ENCODE data around the gene CKAP4. TPM values are rescaled to one million over a fixed set of nuclear protein-coding genes. Genes with fewer than 3 reads are reported as not detected.

CKAP4 gene
- total and polyA plus RNA-seq, 2 donors (not counting 3 experiments of a cell fraction or from before 2014, with no cell fraction given): 117 to 223 TPM

DNA sequence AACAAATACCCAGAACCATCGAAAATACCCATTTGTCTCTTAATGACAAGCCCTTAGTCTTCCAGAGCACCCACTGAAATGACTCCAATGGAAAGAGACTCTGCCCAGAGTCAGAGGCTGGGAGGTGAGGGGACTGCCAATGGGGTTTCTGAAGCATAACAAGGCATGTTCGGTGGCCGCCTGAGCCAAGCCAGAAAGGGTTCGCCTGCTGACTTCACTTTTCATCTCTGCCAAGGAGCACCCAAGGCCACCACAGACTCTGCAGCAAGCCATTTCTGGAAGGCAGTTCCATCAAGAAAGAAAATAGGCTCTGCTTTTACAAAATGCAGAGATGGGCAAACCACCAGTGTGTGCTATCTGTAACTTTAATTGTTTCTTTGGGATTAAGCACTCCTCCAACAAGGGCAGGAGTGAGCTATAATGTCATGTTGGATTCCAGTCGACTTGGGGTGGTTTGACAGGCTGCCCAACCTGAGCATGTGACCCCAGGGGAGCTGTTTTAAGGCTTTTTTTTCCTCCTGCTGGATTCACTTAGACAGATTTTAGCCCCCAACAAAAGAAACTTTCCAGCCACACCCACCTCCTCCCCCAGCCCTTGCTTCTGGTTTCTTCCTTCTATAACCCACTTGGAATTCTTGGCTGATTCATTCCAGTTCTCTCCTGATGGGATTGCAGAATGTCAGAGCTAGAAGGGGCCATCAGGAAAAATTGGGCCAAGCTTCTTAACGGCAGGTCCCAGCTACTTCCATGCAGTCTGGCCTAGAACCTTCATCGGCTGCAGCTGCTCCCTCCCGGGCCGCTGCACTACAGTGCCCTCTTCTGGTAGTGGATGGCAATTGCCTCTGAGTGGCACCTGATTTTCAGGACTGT lies 24.1 kb downstream of the CKAP4 start:
- peak; percentile 82 for FAIRE-seq
- intact Hi-C loops (cut with micrococcal nuclease) (loop anchor here (1.0 to 5.0 kb wide), 4 partner anchors 87 to 803 kb away; no protein-coding TSS in a partner anchor), dilution Hi-C loops (cut with MboI; ENCODE audit: extremely low pct_ligation_motif_present, low sequenced_read_pairs) (no loop called here)
- Histone ChIP-seq H3K9ac (replicated peaks; ENCODE audit: extremely low read depth, insufficient read depth, low read length) (no peak overlapping the region), H3K79me2 (ENCODE audit: control insufficient read depth, insufficient read depth, low read length) (no peaks in the 10 kb centered on the region), H3K4me3 (replicated peaks in 1 of 3; ENCODE audit: insufficient read depth in 1 of 3, low read depth in 1 of 3, low read length in 3 of 3) (no peak overlapping the region), H4K20me1 (replicated peaks; ENCODE audit: control insufficient read depth, extremely low read depth, insufficient read depth, low read length) (no peaks in the 10 kb centered on the region), H2AFZ (ENCODE audit: low read depth, low read length) (no peak overlapping the region), H3K36me3 (ENCODE audit: control insufficient read depth in 2 of 2, extremely low read depth in 1 of 2, insufficient read depth in 2 of 2, low read length in 2 of 2) (no peaks in the 10 kb centered on the region), H3K9me1 (replicated peaks; ENCODE audit: control insufficient read depth, extremely low read depth, insufficient read depth, low read length) (no peaks in the 10 kb centered on the region), H3K9me3 (replicated peaks; ENCODE audit: control insufficient read depth, insufficient read depth, low read length) (no peaks in the 10 kb centered on the region), H3K27ac (ENCODE audit: insufficient read depth, low read depth, low read length) (no peak overlapping the region), H3K4me2 (ENCODE audit: insufficient read depth, low read length) (no peak overlapping the region), H3K4me1 (ENCODE audit: control insufficient read depth, extremely low read depth, insufficient read depth, low read length) (no peaks in the 10 kb centered on the region), H3K27me3 (ENCODE audit: control insufficient read depth in 2 of 2, insufficient read depth in 2 of 2, low read length in 2 of 2) (peaks cover 9 to 13% of the 10 kb centered on the region in 2 experiments)
- DNase-seq (ENCODE audit: low read depth, low spot score): peak; percentile 75
- CTCF ChIA-PET: interaction anchor here (0.5 to 2.4 kb wide), 52 partner anchors 8 to 989 kb away, joined by 3 to 47 read pairs (median 4); partner anchors contain the start of gene POLR3B
- TF ChIP-seq, protein P1, sequence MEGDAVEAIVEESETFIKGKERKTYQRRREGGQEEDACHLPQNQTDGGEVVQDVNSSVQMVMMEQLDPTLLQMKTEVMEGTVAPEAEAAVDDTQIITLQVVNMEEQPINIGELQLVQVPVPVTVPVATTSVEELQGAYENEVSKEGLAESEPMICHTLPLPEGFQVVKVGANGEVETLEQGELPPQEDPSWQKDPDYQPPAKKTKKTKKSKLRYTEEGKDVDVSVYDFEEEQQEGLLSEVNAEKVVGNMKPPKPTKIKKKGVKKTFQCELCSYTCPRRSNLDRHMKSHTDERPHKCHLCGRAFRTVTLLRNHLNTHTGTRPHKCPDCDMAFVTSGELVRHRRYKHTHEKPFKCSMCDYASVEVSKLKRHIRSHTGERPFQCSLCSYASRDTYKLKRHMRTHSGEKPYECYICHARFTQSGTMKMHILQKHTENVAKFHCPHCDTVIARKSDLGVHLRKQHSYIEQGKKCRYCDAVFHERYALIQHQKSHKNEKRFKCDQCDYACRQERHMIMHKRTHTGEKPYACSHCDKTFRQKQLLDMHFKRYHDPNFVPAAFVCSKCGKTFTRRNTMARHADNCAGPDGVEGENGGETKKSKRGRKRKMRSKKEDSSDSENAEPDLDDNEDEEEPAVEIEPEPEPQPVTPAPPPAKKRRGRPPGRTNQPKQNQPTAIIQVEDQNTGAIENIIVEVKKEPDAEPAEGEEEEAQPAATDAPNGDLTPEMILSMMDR (IDR thresholded peaks at IDR 0.05; ENCODE audit: extremely low read depth in 1 of 2, insufficient read depth in 1 of 2, low read depth in 1 of 2, low read length in 2 of 2): peak; percentile 89 to 93
- no peak for TF ChIP-seq FOS (IDR thresholded peaks at IDR 0.05; ENCODE audit: borderline replicate concordance, insufficient read depth, low read length)
- TF ChIP-seq MAX (IDR thresholded peaks at IDR 0.05; ENCODE audit: insufficient read depth, insufficient read length): no peak
- POLR2A ChIA-PET: interaction anchor here (1.0 kb wide), 1 partner anchor 85 kb away, joined by 3 read pairs; no protein-coding TSS in a partner anchor
- no TSS peak for BruUV-seq (replicated peaks)

All from endothelial cell of umbilical vein (primary cell).